HG03064 (cell line): Measurements from ENCODE around the gene PIP4K2A.

Experiments
- ATAC-seq: cut with Tn5 transposase; IDR thresholded peaks from one replicate; pipeline ENCODE4 v1.9.1; 2021; ENCODE audit warnings: low read depth; ENCODE audit not compliant: unreplicated experiment

PIP4K2A gene

GRCh38 chr10:22564060-22564459 lies 150.3 kb downstream of the PIP4K2A start:
- ATAC-seq, result no peak

DNA sequence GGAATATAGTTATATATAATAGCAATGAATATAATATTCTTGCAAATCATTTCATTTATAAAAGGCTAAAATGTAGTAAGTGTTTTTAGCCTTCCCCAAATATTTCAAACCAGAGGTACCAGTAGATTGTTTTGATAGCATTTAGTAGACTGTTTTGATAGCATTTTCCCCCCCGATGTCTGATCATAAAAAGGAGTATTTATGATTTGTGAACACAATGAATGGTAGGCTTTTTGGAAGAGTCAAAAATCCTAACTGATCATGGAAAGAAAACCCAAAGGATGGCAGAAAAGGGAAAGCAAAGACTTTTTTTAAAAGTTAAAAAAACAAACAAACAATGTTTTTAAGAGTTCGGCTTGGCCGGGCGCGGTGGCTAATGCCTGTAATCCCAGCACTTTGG lies 152.5 kb downstream of the PIP4K2A start:
- no peak for ATAC-seq

- ATAC-seq, result no peak
These were observed 153.5 kb downstream of the PIP4K2A start for GRCh38 chr10:22560913-22561239.

- no peak for ATAC-seq
These were observed 154.1 kb downstream of the PIP4K2A start for GRCh38 chr10:22560096-22560912.

- ATAC-seq, result no peak
These were observed 157.1 kb downstream of the PIP4K2A start for GRCh38 chr10:22557321-22557720.

DNA sequence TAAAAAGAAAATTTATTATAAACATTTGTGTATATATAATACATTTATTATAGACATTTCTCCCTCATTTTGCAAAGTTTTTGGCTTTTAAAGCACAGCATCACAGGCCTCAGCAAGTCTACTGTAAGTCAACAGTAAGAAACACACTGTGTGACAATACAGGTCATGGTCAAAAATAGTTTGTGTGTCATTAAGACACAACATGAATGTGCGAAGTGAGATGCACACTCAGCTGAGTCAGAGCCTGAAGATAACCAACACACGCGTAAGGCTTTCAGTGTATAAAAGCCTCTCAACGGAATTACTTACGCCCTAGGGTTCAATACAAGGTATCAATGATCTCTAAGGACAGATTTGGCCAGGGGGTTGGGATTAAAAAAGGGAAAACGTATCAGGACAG lies 157.6 kb downstream of the PIP4K2A start:
- no peak for ATAC-seq

DNA sequence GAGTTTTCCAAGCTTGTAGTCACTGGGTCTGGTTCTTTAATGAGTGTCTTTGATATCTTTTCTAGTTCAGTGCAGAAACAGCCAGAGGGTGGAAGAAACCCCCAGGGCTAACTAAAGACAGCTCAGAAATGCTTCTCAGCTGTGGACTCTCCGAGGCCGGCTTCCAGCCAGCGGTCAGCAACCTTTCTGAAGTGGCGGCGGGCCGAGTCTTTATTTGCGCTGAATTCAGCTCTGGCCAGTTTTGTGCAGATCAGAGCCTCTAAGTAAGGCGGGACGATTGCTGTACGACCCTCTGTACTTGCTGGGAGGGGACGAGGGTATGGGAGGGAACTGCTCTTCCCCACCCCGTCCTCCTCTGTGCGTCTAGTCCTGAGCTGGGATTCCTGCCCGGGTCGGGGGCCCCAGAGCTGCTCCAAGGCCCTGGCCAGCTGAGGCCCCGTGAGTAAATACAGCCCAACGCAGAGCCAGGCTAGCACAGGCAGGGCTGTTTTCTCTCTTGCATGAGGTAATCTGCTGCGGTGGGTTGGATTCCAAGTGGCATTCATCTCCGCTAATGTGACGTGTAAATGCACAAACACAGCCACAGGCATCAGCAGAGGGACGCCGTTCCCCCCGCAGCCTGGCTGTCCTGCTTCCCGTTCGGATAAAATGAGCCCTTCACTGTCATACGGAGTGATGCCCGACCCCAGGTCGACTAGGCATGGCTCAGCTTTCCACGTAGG lies 159.8 kb downstream of the PIP4K2A start:
- ATAC-seq, result no peak

DNA sequence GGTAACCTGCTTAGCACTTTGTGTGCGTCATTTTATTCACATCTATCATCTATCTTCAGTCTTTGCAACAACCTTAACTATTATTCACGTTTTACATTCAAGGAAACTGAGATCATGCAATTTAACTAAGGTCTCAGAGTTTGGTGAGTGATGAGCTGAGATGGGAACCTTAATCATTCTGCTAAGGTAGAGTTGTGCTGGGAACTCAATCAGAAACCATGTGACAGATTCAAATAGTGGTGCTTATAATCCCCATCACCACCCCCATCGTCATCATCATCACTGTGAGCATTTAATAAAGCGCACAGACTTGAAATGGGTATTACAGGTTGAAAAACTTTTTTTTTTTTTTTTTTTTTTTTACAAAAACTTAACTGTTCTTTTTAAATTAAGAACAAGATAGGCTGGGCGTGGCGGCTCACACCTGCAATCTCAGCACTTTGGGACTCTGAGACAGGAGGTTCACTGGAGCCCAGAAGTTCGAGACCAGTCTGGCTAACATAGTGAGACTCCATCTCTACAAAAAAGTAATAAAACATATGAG lies 160.9 kb downstream of the PIP4K2A start:
- no peak for ATAC-seq

DNA sequence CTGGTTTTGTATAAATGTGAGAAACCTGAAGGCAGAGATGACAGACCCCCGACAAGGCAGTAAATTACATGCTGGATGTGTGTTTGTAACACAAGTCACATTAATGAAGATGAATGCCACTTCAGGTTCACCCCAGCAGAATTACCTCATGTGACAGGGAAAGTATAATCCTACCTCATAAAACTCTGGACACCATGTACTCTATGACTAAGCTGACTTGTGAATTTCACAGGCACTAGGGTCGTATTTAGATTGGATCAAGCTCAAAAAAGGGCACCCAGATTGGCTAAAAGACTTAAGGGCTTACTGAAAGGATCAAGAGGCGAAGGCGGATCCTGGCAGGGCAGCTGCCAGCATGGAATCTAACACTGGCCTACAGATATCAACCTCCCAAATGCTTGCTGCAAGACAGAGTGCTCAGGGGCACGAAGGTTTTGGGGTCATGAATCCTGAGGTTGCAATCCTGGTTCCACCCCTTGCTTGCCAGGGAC lies 161.4 kb downstream of the PIP4K2A start:
- ATAC-seq, result no peak

DNA sequence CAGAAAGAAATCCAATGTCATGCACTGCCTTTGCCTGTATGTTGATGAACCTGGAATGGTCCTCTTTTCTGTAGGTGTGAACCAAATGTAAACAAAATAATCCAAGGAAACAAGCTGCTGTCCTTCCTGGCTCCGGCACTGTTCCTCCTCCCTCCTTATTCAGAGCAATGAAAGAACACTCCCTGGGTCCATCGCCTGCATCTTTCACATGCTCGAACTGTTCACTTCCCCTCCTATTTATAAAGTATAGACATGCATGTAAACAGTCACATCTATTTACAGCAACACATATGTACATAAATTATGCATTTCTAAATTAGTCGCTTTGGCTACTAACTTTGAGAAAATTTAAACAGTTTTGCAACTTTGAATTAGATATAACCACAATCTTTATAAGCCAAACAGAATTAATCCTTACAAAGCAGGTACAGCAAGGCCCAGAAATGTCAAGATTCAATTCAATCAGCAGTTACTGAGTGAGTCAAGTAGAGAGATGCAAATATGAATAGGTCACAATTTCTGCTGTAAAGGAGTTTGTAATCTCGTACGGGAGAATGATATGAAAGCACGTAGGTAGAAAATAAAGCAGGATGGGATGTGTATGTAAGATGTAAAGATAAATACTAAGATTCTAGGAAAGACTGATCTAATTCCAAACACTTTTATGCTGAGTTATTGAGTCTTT lies 162.6 kb downstream of the PIP4K2A start:
- ATAC-seq, result no peak

DNA sequence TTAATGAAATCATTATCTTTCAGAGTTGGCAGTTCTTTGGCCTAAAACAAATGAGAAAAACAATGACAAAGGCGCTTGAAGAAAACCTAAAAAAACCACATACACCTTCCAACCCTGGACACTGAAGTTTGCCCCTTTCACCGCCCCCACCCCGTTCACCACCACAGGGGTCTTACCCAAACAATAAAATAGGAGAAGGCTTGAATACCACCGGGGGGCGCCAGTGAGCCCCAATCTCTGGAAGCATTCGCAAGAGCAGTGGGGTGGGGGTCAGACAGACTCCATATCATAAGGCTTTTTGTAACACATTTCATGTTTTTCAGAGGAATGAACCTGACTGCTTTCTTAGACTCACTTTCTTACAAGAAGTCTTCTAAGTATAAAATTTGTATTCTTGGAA lies 163.6 kb downstream of the PIP4K2A start:
- no peak for ATAC-seq

GRCh38 chr10:22548344-22548743 lies 166.0 kb downstream of the PIP4K2A start:
- no peak for ATAC-seq

DNA sequence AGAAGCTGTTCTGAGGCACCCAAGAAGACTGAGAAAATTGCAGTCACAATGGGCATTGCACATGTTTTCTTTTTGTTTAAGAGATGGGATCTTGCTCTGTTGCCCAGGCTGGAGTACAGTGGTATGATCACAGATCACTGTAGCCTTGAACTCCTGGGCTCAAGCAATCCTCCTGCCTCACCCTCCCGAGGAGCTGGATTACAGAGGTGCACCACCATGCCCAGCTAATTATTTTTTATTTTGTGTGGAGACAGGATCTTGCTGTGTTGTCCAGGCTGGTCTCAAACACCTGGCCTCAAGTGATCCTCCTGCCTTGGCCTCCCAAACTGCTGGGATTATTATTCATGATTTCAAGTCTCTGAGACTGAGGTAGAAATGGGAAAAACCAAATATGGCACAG lies 168.7 kb downstream of the PIP4K2A start:
- ATAC-seq, result no peak

DNA sequence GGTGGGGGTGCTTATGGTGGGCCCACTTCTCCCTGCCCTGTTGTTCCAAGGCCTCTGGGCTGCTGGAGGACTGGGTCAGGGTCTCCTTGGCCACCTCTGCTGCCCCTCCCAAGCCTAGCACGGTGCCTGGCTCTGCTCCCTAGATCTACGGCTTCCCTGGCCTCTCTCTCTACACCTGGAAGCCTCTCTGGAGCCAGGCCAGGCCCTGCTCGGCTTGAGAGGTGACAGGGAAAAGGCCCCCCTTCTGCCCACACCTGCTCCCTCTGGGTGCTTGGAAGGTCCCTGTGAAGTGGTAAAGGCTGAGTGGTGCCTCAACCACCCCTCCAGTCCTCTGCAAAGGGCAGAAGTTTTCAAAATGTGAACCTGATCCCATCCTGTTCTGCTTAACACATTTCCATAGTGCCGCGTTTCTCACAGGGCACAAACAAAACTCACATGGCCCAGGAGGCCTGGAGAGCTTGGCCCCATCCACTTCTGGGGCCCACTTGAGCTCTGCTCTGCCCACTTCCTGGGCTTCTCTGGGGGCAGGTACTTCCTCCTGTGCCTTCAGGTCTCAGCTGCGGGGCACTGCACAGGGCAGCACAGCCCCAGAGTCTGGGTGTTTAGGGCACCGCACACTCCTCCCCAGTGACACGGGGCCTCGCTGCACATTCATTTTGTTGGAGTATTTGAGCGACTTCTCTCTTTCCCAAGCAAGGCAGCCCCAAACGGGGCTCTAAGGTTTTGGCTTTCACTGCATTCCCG lies 169.9 kb downstream of the PIP4K2A start:
- no peak for ATAC-seq

GRCh38 chr10:22542773-22543172 lies 171.6 kb downstream of the PIP4K2A start:
- ATAC-seq, result no peak

GRCh38 chr10:22541900-22542299 lies 172.5 kb downstream of the PIP4K2A start:
- ATAC-seq, result no peak

DNA sequence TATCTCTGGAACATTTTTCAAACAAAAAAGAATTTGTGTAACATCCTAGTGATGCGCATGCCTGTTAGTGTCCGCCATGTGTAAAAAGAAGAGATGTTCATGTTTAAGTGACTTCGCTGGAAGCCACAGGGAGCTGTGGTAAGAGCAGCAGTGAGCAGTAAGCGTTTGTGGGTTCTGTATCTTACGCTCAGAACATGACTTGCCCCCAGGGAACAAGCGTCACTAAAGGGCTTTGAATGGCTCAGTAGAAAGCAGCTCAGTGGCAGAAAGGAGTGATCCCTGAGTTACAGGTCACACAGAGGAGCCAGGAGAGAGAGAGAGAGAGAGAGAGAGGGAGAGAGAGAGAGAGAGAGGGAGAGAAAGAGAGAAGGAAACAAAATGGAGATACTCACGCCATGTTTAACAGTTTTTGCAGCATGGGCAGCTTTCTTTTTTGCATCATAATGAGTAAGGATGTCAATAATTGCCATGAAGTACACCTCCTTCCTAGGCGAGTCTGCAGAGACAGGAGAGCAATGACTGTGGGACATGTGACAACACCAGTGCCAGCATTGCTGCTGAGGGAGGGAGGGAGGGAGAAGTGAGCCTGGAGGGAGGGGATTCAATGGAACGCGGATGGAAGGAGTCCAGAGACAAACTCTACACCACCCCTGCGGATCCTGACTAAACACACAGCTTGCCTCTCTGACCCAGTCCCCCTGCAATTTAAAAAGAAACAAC lies 174.6 kb downstream of the PIP4K2A start:
- ATAC-seq, result no peak

DNA sequence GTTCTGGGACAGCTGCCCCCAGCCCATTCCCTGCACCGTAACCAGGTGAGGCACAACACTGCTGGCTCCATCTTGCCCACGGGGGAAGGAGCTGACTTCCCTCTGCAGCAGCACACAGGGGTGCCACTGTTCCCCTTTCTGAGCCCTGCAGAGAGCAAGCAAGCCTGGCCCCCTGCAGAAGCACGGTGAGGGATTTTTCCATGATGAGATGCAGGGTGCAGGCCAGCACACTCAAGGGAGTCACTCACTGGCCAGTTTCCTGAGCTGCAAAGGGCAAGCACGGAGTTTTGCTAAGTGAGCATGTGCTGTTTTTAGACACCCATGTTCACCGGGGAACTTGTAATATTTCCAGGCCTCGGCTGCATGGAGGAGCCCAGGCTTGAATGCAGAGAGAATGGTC lies 176.6 kb downstream of the PIP4K2A start:
- no peak for ATAC-seq

GRCh38 chr10:22536620-22537019 lies 177.8 kb downstream of the PIP4K2A start:
- no peak for ATAC-seq
